SK-N-SH treated with all-trans-retinoic acid at 6 μM for 48 hours (cell line): Measurements from ENCODE around the gene RBP5.

Experiments used
- ATAC-seq: fragments of 200-7000 bp; cut with Tn5 transposase; 3 replicates; pipeline ENCODE4 v1.9.1; 2020; ENCODE audit warnings: mild to moderate bottlenecking, moderate library complexity
- ARNTL ChIP-seq: fragments of 450-650 bp; formaldehyde crosslinking; IDR thresholded peaks from 2 replicates; pipeline ENCODE4 v1.5.0; 2020; ENCODE audit warnings: low read depth, mild to moderate bottlenecking, moderate library complexity, borderline replicate concordance
- BACH2 ChIP-seq: fragments of 250-450 bp; sonication (Bioruptor Pico); IDR thresholded peaks from 2 replicates; pipeline ENCODE4 v1.9.0; 2021; ENCODE audit warnings: mild to moderate bottlenecking, borderline replicate concordance
- CREB5 ChIP-seq: fragments of 250-450 bp; sonication (Bioruptor Pico); IDR thresholded peaks from 2 replicates; pipeline ENCODE4 v1.5.1; 2020; ENCODE audit warnings: low read depth, mild to moderate bottlenecking, moderate library complexity
- CSDC2 ChIP-seq: fragments of 250-450 bp; sonication (Bioruptor Pico); IDR thresholded peaks from 2 replicates; pipeline ENCODE4 v1.5.0; 2020; ENCODE audit warnings: mild to moderate bottlenecking, moderate library complexity
- ESRRG ChIP-seq: fragments of 250-450 bp; sonication (Bioruptor Pico); IDR thresholded peaks from 2 replicates; pipeline ENCODE4 v1.6.1; 2021; ENCODE audit warnings: mild to moderate bottlenecking
- GLIS3 ChIP-seq: fragments of 250-450 bp; sonication (Bioruptor Pico); IDR thresholded peaks from 2 replicates; pipeline ENCODE4 v1.5.0; 2020; ENCODE audit warnings: mild to moderate bottlenecking, moderate library complexity
- ISL1 ChIP-seq: fragments of 250-450 bp; sonication (Bioruptor Pico); IDR thresholded peaks from 2 replicates; pipeline ENCODE4 v2.1.2; 2022; ENCODE audit warnings: mild to moderate bottlenecking, moderate library complexity
- OSR1 ChIP-seq: fragments of 250-450 bp; sonication (Bioruptor Pico); IDR thresholded peaks from 2 replicates; pipeline ENCODE4 v1.8.0; 2022; ENCODE audit warnings: moderate library complexity, mild to moderate bottlenecking, inconsistent platforms
- PATZ1 ChIP-seq: fragments of 250-450 bp; sonication (Bioruptor Pico); IDR thresholded peaks from 2 replicates; pipeline ENCODE4 v1.8.0; 2020; ENCODE audit warnings: mild to moderate bottlenecking, moderate library complexity, borderline replicate concordance
- POU6F1 ChIP-seq: fragments of 250-450 bp; sonication (Bioruptor Pico); IDR thresholded peaks from 2 replicates; pipeline ENCODE4 v1.8.0; 2021; ENCODE audit warnings: low read depth, mild to moderate bottlenecking, moderate library complexity, borderline replicate concordance
- PPARA ChIP-seq: fragments of 250-450 bp; sonication (Bioruptor Pico); IDR thresholded peaks from 2 replicates; pipeline ENCODE4 v1.5.0; 2020; ENCODE audit warnings: mild to moderate bottlenecking, borderline replicate concordance
- RARB ChIP-seq: fragments of 250-450 bp; sonication (Bioruptor Pico); IDR thresholded peaks from 2 replicates; pipeline ENCODE4 v1.8.0; 2021; ENCODE audit warnings: mild to moderate bottlenecking, moderate library complexity
- SNAI2 ChIP-seq: fragments of 250-450 bp; sonication (Bioruptor Pico); IDR thresholded peaks from 2 replicates; pipeline ENCODE4 v1.5.0; 2020; ENCODE audit warnings: mild to moderate bottlenecking, moderate library complexity
- TCF4 ChIP-seq: fragments of 250-450 bp; sonication (Bioruptor Pico); IDR thresholded peaks from 2 replicates; pipeline ENCODE4 v1.8.0; 2021; ENCODE audit warnings: mild to moderate bottlenecking, moderate library complexity, borderline replicate concordance
- TOX ChIP-seq: fragments of 250-450 bp; sonication (Bioruptor Pico); IDR thresholded peaks from 2 replicates; pipeline ENCODE4 v1.8.0; 2021; ENCODE audit warnings: mild to moderate bottlenecking, moderate library complexity, borderline replicate concordance
- TSHZ2 ChIP-seq: fragments of 250-450 bp; sonication (Bioruptor Pico); IDR thresholded peaks from 2 replicates; pipeline ENCODE4 v1.5.0; 2020; ENCODE audit warnings: mild to moderate bottlenecking, moderate library complexity
- ZFP3 ChIP-seq: fragments of 250-450 bp; sonication (Bioruptor Pico); IDR thresholded peaks from 2 replicates; pipeline ENCODE4 v1.5.0; 2020; ENCODE audit warnings: mild to moderate bottlenecking, moderate library complexity
- ZFP30 ChIP-seq: fragments of 450-650 bp; formaldehyde crosslinking; IDR thresholded peaks from 2 replicates; pipeline ENCODE4 v1.5.0; 2022; ENCODE audit warnings: mild to moderate bottlenecking, moderate library complexity
- ZNF565 ChIP-seq: fragments of 450-650 bp; formaldehyde crosslinking; conservative IDR thresholded peaks from 2 replicates; pipeline ENCODE4 v1.5.0; 2020; ENCODE audit warnings: low read depth, mild to moderate bottlenecking, moderate library complexity
- ZNF70 ChIP-seq: fragments of 450-650 bp; formaldehyde crosslinking; IDR thresholded peaks from 2 replicates; pipeline ENCODE4 v1.5.0; 2020; ENCODE audit warnings: mild to moderate bottlenecking, moderate library complexity
- ZNF8 ChIP-seq: fragments of 450-650 bp; formaldehyde crosslinking; IDR thresholded peaks from 2 replicates; pipeline ENCODE4 v1.5.0; 2020; ENCODE audit warnings: mild to moderate bottlenecking, moderate library complexity

RBP5 gene

GRCh38 chr12:7129872-7130691 is 1.4 kb upstream of the RBP5 start, which contains the start of gene CLSTN3:
Gene CLSTN3, plus strand, starts transcription at chr12:7130371. Its CDS starts 278 bp downstream, at chr12:7130649.
- no peak for TF ChIP-seq TSHZ2
- no peak for TF ChIP-seq POU6F1 (CRISPR knock-in tag)
- no peak for TF ChIP-seq ISL1
- TF ChIP-seq SNAI2 (CRISPR knock-in tag) = no peak
- no peak for TF ChIP-seq PPARA (CRISPR knock-in tag)
- TF ChIP-seq TOX = no peak
- TF ChIP-seq RARB = no peak
- no peak for TF ChIP-seq ZNF565 (CRISPR knock-in tag)
- TF ChIP-seq ZFP3 (CRISPR knock-in tag) = no peak
- ATAC-seq = peak; percentile 79

- no peak for ATAC-seq
- TF ChIP-seq POU6F1 (CRISPR knock-in tag) (no peak), ZNF70 (no peak), ZFP3 (CRISPR knock-in tag) (no peak)
These were observed 690 bp upstream of the RBP5 start for GRCh38 chr12:7129287-7129871.

GRCh38 chr12:7127916-7128626 is 618 bp downstream of the RBP5 start:
- no peak for TF ChIP-seq ZNF565 (CRISPR knock-in tag)
- no peak for TF ChIP-seq ISL1
- no peak for TF ChIP-seq TCF4
- no peak for TF ChIP-seq PATZ1
- TF ChIP-seq ESRRG = no peak
- TF ChIP-seq RARB = no peak
- no peak for TF ChIP-seq TOX
- TF ChIP-seq OSR1 = no peak
- TF ChIP-seq TSHZ2 = no peak
- no peak for TF ChIP-seq BACH2 (CRISPR knock-in tag)
- TF ChIP-seq CREB5 (CRISPR knock-in tag) = no peak
- TF ChIP-seq CSDC2 (CRISPR knock-in tag) = no peak
- no peak for TF ChIP-seq PPARA (CRISPR knock-in tag)
- TF ChIP-seq ARNTL (CRISPR knock-in tag) = no peak
- TF ChIP-seq ZNF70 = no peak
- TF ChIP-seq ZFP30 = no peak
- TF ChIP-seq GLIS3 (CRISPR knock-in tag) = no peak
- TF ChIP-seq SNAI2 (CRISPR knock-in tag) = no peak
- TF ChIP-seq ZNF8 (CRISPR knock-in tag) = no peak
- no peak for ATAC-seq
